Measurements from ENCODE around the gene SIPA1L2.

Gene SIPA1L2

DNA sequence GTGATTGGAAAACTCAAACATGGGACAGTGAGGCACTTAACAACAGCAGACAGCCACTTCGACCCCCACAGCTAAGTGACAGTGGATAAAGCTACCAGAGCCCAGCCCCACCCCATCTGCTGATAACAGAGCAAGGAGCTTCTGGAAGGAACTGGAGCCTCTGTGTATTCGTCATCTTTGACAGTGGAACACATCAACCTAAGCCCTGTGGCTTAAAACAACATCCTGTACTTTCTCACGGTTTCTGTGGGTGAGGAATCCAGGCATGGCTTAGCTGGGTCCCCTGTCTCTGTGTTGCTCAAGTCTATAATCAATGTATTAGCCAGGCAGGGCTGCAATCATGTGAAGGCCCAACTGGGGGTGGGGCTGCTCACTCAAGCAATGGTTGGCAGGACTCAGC lies 18.4 kb upstream of the SIPA1L2 start:
- DNase-seq (ENCODE audit: low read depth): no peak

DNA sequence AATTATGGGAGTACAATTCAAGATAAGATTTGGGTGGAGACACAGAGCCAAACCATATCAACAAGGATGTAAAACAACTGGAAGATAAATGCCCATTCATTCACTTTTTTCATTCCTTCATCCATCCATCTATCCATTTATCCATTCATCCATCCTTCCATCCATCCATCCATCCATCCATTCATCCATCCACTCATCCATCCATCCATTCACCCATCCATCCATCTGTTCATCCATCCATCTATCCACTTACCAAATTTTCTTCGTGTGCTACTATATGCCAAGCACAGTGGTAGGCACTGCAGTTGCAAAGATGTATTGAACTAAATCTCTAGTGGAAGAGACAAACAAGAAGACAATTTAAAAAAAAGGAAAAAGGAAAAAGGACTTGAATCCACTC lies 14.3 kb upstream of the SIPA1L2 start:
- no peak for DNase-seq (ENCODE audit: low read depth)

DNA sequence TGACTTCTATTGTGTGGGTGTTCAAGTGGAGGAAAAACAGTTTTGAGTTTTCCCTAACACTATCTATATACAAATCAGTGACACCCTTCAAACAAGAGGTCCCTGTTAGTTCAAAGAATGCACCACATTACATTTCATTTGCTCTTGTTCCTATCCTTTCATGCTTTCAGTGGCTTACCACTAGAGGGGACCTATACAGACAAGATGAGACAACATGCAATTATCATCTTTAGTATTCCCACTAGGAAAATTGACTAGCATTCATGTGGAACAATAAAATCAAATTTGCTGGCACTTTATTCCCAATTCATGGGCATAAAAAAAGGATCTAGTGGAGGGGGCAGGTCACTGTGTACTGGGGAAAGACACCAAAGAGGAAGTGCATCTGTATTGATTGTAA lies 13.3 kb upstream of the SIPA1L2 start:
- no peak for DNase-seq (ENCODE audit: low read depth)

DNA sequence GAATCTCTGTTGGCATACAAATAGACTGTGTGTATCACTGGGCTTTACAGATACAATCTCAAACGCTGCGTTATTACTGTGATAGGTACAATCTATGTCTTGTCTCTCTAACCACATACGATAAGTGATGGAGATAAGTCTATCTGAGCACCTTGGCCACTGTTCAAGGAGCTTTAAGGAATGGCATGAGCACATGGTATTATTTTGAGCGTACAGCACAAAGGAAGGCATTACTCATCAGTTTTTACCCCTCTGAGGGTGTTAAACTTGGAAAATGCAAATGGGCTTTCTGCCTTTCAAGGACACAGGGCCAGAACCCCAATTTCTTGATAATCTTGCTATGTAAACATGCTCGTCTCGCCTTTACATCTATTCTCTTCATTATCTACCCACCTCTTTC lies 11.6 kb upstream of the SIPA1L2 start:
- no peak for DNase-seq (ENCODE audit: low read depth)

DNA sequence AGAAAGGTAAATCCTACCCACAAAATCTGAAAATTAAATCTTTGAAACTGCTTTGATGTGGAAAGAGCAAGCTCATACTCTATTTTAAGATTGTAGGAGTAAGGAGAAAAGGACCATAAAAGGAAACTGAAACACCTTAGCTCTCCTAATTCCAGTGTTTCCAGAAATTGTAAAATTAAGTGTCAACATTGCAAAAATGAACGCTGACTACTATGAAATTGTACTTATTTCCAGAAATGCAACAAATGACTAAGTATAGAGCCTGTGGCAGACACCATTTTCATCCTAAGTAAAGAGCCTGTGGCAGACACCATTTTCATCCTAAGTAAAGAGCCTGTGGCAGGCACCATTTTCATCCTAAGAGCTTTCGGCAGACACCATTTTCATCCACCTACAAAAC lies 6.9 kb upstream of the SIPA1L2 start:
- no peak for DNase-seq (ENCODE audit: low read depth)

DNA sequence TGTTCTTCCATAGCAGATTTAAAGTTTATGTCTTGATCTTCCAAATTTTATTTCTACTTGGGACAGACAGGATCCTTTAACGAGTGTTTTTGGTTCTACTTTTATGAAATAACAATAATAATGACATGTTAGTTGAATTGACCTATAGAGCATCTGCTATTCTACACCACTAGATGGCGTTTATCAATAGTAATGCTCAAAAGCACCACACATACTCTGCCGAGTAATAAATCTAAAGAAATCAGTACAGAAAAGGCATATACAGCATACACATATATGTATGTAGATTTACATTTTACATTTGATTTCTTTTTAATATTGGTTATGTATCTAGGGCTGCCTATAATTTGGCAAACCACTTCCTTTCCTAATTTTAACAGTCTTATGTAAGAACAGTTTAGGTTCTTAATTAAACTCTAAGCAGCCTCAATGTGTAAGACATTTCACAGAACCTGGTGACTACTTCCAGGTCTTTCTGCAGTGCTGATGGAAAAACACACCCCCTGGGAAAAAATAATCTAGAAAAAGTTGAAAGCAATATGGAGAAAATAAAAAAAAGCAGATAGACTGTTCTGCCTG lies 5.9 kb upstream of the SIPA1L2 start:
- no peak for DNase-seq (ENCODE audit: low read depth)

DNA sequence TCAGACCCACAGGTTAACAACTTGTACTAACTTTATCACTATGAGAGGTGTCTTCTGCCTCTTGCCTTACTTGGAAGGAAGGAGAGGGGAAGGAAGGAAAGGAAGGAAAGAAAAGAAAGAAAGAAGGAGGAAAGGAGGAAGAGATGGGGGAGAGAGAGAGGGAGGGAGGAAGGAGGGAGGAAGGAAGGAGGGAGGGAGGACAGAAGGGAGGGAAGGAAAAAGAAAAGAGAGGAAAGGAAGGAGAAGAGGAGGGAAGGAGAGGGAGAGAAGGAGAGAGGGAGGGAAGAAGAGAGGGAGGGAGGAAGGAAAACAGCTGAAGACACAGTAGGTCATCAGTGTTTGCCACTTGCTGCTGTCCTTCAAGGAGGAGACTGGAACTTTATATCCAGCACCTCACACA lies 5.3 kb upstream of the SIPA1L2 start:
- DNase-seq (ENCODE audit: low read depth): no peak

DNA sequence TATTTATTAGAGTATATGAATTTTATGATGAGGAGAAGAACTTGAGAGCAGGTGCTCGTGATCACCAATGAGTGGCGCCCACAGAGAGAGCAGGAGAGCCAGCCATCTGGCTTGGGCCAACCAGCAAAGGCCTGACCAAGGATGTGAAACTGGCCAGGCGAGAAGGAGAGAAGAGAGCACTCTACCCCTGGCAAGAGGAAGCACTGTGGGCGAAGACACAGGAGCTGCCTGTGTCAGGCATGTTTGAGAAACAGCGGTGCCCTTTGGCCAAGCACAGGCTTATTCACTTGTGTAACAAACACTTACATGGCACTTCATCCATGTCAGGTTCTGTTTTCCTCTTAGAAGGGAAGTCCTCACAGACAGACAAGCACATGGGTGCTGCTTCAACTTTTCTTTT lies 4.2 kb upstream of the SIPA1L2 start:
- no peak for DNase-seq (ENCODE audit: low read depth)

DNA sequence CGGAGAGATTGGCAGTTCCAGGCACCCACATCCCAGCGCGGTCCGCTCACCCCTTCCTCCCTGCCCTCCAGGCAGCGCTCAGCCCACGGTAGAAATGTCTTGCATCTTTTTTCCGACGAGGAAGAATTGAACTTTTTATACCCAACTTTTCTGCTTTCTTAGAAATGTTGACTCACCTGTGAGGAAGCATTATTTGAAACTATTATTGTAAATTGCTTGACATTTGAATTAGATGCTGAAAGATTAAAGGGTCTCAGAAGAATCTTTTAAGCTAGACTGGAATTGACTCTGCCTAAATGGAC lies 912 bp upstream of the SIPA1L2 start:
- no peak for DNase-seq (ENCODE audit: low read depth)

DNA sequence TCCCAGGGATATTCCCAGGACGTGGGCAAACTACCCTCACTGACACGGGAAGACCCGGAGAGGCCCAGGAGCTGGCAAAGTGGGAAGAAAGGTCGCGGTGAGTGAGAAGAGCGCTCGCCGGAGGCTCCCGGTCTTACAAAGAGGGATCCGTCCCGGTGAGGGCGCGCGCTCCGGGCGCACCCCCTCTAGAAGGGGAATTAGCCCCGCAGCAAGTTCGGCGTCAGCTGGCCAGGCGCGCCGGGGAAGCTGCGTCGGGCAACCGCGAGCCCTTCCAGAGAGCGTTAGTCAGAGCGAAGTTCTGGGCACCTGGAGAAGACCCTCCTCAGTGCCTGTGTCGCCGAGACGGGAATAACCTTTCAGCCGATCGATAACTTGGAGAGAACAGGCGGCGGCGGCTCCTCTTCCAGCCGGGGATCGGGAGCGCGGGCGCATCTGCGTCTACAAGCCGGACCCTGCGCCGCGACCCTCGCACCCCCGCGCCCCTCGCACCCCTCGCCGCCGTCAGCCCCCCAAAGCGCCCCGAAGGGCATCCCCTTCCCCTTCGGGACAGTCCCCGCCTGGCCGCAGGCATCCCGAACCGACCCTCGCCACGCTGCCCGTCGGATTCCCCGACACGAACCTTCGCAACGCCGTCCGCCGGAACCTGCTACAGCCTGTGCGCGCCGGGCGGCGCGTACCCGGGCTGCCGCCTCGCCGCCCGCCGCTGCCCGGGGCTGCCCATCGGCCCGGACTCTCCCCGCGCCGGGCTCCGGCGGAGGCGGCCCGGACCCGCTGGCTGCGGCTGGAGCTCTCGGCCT lies 485 bp downstream of the SIPA1L2 start:
- DNase-seq (ENCODE audit: low read depth): no peak

DNA sequence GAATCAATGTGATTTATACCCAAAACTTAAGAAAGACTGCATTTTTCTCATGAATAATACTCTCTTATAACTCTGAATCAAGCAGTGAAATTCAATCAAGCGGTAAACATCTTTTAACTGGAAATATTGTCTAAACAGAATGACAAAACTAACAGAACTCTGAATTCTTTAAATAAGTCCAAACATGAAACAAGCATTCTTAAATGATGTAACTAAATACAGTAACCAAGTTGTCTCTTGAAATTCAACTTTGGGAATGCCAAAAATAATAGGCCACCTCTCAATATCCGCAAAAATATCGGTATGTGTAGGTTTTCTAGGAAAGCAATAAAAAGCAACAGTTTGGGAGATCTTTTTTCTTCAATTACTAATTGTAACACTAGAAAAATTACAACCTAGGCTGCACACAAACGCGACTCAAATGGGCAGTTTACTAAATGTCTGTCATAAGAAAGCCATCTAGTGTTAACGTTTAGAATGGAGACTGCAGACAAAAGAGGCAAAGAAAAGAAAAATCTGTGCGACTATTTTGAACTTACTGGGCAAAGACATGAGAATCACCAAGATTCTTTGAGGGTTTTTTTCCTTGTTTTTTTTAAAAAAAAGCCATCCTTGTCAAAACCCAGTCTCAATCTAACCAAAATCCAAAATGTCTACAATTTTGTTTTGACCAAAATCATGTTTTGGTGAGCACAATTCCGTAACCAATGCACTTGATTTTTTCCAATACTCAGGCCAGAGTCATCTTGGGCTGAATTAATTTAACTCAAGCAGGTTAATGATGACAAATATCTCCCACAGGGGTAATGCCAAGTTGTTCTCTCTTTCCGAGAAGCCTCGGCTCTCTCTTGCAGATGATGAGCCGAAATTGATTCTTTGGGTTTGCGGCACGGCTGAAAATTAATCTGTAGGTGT lies 1.3 kb downstream of the SIPA1L2 start:
- DNase-seq (ENCODE audit: low read depth): no peak

DNA sequence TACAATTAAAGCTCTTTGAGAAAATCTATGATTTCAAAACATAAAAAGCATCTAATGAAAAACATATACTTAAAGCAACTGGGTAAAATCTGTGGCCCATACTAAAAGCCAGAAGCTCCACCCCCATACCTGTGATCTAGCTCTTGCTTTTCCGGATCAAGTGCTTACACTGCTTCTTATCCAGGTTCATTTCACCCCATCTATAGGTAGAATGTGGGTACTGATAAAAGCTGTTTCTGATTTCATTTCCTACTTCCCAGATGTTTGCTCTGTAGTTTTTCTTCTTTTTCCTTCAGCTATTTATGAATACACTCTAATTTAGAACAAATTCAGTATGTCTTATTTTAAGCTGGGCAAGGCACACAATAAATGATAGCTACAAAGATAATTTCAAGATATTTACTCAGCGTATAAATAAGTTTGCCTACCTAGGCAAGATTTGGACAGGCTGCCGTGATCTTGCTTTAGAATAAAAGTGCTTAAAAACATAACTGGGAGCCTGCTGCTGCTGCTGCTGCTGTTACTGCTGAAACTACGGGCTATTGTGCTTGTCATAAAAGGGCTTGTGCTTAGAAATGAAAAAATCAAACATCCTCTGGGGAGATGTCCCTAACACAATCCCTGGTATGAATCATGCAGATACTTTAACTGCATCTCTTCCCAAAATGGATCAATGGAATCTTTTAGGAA lies 2.1 kb downstream of the SIPA1L2 start:
- DNase-seq (ENCODE audit: low read depth): no peak

DNA sequence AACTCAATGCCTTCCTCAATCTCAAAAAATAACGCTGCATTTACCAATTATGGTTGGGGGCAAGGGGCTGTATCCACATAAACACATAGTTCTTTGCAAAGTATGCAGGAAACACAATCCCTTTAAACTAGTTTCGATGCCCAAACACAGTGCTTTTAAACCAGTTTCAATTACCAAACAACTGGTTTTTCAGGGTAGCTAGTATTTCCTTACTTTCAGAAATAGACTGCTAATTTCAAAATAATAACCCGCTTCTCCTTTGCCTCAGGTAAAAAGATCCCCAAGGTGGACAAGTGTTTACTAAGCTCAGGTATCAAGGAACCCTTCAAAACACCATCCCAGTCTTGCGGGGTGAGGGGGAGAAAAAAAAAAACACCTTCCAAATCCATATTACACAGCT lies 2.8 kb downstream of the SIPA1L2 start:
- DNase-seq (ENCODE audit: low read depth): no peak

DNA sequence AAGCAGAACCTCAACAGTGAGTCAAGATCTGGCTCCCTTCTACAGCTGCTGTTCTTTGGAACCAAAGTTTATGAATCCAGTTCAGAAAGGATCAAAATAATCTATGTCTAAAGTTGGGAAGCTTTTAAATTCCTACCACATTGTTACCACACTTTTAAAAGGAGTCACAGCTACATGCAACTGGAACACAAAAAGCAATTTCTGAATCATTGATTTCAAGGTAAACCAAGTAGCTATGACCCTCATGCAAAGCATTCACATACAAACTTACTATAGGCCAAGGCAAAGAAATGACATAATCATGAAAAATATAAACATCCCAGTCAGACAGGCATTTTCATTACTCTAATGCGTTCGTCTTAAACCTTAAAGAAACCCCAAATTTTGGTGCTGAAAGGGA lies 3.5 kb downstream of the SIPA1L2 start:
- DNase-seq (ENCODE audit: low read depth): no peak

DNA sequence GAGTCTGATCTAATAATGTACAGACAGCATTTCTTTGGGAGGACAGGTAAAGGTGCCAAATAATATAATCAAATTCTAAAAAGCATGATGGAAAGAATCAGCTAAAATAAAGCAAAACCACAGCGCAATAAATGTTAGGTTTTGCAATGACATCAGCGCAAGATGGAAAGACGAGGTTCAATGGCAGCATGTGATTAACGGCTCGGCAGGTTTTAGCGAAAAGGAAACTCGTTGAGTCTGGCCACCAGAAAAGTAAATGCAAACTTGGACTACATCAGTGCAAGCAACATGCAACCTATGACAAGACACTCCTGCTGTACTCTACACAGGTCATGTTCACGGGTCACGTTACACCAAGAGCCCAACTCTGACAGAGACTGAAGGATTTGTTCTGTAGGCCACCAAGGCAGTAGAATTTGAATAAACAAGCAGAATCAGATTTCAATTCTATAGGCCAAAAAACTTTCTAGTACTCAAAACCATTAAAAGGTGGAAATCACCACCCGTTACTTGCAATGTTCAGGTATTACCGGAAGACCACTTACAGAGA lies 4.5 kb downstream of the SIPA1L2 start:
- DNase-seq (ENCODE audit: low read depth): no peak

DNA sequence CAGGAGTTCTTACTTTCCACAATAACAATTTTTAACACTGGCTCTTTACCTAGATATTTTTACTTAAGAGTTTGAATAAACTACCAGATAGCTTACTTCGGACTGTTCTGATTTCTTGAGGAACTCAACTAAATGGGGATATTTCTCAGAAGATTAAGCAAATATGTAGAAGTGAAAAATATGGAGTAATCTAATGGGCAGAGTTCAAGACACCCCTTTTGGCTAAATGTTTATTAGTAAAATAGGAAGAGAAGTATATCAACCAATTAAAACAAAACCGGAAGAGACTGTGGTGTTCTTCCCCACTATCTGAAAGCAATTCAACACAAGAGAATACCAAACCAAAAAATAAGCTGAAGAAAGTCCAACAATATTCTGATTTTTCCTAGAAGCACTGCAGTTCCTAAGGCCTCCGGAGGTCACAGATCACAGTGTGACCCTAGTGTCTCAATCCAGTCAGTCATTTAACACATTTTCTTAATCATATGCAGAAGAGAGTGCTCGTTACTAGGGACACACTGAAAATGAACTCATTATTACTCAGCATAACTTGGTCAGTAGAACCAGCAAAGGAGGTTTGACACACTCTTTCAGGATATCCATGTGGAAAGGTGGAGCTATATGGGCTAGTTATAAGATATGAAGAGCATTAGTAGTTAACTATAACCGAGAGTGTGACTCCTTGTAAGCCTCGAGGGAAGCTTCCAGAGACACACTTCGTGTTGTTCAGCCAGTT lies 5.2 kb downstream of the SIPA1L2 start:
- DNase-seq (ENCODE audit: low read depth): no peak

DNA sequence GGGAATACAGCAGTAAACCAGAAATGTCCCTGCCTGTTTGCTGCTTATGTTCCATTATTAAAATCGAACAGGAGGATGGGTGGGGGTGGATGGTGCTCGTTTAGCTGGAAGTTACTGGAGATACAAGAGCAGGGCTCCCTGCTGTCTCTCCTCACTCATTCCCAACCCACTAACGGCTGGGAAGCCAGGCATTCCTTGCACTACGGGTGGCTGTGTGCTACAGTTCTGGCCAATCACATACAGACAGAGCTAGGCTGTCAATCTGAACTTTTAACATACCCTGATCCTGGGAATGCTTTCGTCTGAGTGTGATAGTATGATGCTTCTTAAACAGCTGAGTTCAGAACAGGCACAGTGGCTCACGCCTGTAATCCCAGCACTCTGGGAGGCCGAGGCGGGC lies 7.0 kb downstream of the SIPA1L2 start:
- no peak for DNase-seq (ENCODE audit: low read depth)

DNA sequence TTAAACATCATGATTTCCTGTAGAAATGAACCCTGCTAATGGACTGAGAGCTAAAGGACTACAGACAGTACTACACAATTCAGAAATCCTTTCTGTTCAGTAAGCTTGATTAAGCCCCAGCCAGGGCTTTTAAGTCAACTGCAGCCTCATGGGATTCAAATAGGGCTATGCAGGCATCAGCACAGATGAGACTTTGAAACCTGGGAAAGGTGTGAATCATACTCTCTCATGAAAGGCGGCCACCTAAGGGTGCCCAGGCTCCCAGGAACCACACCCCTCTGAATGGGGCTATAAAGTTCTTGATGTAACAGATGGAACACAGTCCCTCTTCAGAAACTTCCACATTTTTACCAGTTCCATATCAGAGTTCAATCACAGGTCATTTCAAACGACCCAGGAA lies 7.6 kb downstream of the SIPA1L2 start:
- DNase-seq (ENCODE audit: low read depth): no peak

DNA sequence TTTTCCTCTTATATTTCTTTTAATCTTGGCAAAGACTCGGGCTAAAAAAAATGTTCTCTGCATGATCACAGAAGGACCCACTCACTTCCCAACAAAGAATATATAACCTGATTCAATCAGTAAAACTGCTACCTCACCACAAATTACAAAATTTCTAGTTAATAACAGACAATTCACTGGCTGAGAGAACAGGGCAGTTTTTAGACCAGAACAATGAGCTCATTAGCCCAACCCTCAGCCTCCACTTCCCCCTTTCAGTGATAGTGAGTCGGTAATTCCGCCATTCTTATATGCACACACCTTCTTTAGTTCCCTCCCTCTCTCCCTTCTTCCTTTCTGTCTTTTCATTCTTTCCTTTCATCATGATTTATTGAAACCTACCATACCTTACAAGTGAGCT lies 8.9 kb downstream of the SIPA1L2 start:
- no peak for DNase-seq (ENCODE audit: low read depth)

DNA sequence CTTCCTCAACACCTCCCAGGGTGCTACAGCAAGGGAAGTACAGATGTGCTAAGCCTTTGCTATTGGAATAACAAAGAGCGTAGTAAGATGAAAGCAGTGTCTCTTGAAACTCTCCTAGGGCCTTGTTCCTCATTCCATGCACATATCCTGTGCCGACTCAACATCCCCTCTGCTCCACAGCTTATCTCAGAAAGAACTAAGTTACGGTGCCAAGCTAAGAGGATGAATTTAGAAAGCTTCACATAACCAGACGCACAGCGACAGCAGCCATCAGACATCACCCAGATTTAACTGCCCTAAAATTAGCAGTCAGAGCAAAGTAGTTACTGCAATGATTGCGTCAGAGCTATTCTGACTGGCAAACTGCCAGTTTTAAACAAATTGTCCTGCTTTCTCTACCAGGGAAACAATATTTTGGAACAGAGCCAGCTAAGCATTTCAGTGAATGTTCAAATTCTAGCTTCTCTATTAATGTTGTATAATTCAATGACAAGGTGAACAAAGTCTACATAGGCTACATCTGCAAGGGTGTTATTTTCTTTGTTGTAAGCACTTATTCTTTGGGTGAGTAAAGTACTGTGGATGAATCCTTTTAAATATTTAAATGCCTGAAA lies 9.5 kb downstream of the SIPA1L2 start:
- no peak for DNase-seq (ENCODE audit: low read depth)

DNA sequence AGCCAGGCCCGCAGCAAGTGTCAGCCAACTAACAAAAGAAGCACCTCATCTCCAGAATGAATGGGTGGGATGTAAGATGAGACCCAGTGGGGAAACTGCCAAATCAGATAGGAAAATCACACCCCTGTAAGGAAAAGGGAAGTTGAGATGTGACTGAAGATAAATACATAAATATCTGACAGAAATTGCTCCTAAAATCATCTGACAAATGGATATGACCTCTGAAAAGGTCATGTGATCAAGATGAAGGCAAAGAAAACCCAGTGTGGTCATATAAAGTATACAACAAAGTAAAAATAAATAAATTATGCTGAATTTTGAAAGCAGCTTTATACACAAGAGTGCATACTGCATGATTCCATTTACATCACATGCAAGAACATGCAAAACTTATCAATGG lies 12.7 kb downstream of the SIPA1L2 start:
- DNase-seq (ENCODE audit: low read depth): no peak

All from stimulated activated CD8-positive, alpha-beta memory T cell treated with anti-CD3 and anti-CD28 coated beads, Interleukin-15, amount 100 ng/mL, for 1 hour (primary cell).